GM23338 (cell line): Measurements from ENCODE around the gene ELF5.

Experiments used
- CREB1 ChIP-seq: fragments of 250-450 bp; sonication (Bioruptor Pico); IDR thresholded peaks from 2 replicates; pipeline ENCODE4 v1.5.0; 2020; ENCODE audit warnings: low read depth, mild to moderate bottlenecking, moderate library complexity
- EZH2 ChIP-seq: fragments of 200-600 bp; sonication (generic); IDR thresholded peaks from one replicate; pipeline ENCODE4 v1.8.0; 2017; ENCODE audit warnings: antibody characterized with exemption, mild to moderate bottlenecking, low read depth; ENCODE audit not compliant: unreplicated experiment
- EZH2phosphoT487 ChIP-seq: fragments of 200-600 bp; sonication (generic); IDR thresholded peaks from one replicate; pipeline ENCODE4 v1.8.1; 2018; ENCODE audit warnings: antibody characterized with exemption; ENCODE audit not compliant: unreplicated experiment
- JUNB ChIP-seq: IDR thresholded peaks from one replicate; pipeline ENCODE4 v1.6.1; 2016; ENCODE audit warnings: antibody characterized with exemption; ENCODE audit not compliant: unreplicated experiment
- NANOG ChIP-seq: IDR thresholded peaks from 2 replicates; pipeline ENCODE4 v1.6.1; 2016; ENCODE audit warnings: antibody characterized with exemption, borderline replicate concordance
- POLR2AphosphoS5 ChIP-seq: IDR thresholded peaks from 2 replicates; pipeline ENCODE4 v1.6.1; 2016; ENCODE audit warnings: antibody characterized with exemption, low read depth
- TF ChIP-seq, protein P1 (sequence below), 2 experiments: fragments of 200-600 bp in 1 of 2; sonication (generic) in 1 of 2; conservative IDR thresholded peaks; 2 replicates each; pipeline versions ENCODE4 v1.5.1 to v1.6.1; 2016 to 2017; ENCODE audit warnings: antibody characterized with exemption in 2 of 2, low read depth in 2 of 2, mild to moderate bottlenecking in 2 of 2, moderate library complexity in 1 of 2
- TF ChIP-seq, protein P2 (sequence below): IDR thresholded peaks from one replicate; pipeline ENCODE4 v1.6.1; 2018; ENCODE audit warnings: antibody characterized with exemption; ENCODE audit not compliant: unreplicated experiment
- TF ChIP-seq, protein P3 (sequence below): fragments of 250-450 bp; sonication (Bioruptor Pico); IDR thresholded peaks from 2 replicates; pipeline ENCODE4 v1.5.0; 2020; ENCODE audit warnings: mild to moderate bottlenecking, moderate library complexity
- TF ChIP-seq, protein P4 (sequence below): IDR thresholded peaks from 2 replicates; pipeline ENCODE4 v1.6.1; 2016; ENCODE audit warnings: antibody characterized with exemption

DNA sequence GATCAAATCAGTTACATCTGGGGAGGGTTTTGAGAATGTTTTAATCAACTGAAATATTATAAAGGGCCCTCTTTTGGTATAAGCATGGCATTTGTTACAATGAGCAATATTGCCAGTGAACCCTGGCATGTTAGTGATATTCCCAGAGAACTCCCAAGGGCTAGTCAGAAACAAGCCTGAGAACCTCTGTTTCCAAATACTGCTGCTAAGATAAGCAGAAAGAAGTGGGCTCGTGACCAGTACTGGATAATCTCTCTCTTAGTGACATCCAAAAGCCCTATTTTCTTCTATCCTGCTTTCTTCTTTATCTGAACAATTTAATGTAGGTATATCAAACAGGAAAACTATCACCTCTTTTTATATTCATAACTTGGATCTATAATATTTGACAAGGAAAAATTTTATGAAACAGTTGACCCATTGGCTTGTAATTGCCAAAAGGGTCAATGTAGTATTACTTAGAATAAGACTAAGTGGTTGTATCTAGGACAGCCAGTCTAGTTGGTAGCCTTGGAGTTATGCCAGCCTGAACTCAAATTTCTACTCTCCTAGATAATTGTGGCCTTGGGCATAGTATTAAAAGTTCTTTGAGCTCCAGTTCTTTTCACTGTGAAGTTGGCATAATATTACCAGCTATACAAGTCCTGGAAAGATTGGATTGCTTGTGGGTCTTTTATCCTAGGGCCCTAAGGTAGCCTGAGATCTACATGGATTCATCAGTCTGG, 59.1 kb downstream of the ELF5 start:
- TF ChIP-seq, protein P1, sequence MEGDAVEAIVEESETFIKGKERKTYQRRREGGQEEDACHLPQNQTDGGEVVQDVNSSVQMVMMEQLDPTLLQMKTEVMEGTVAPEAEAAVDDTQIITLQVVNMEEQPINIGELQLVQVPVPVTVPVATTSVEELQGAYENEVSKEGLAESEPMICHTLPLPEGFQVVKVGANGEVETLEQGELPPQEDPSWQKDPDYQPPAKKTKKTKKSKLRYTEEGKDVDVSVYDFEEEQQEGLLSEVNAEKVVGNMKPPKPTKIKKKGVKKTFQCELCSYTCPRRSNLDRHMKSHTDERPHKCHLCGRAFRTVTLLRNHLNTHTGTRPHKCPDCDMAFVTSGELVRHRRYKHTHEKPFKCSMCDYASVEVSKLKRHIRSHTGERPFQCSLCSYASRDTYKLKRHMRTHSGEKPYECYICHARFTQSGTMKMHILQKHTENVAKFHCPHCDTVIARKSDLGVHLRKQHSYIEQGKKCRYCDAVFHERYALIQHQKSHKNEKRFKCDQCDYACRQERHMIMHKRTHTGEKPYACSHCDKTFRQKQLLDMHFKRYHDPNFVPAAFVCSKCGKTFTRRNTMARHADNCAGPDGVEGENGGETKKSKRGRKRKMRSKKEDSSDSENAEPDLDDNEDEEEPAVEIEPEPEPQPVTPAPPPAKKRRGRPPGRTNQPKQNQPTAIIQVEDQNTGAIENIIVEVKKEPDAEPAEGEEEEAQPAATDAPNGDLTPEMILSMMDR (conservative IDR thresholded peaks at IDR 0.05; ENCODE audit: low read depth in 2 of 2), result no peak
- no peak for TF ChIP-seq EZH2phosphoT487
- no peak for TF ChIP-seq JUNB
- TF ChIP-seq, protein P2, sequence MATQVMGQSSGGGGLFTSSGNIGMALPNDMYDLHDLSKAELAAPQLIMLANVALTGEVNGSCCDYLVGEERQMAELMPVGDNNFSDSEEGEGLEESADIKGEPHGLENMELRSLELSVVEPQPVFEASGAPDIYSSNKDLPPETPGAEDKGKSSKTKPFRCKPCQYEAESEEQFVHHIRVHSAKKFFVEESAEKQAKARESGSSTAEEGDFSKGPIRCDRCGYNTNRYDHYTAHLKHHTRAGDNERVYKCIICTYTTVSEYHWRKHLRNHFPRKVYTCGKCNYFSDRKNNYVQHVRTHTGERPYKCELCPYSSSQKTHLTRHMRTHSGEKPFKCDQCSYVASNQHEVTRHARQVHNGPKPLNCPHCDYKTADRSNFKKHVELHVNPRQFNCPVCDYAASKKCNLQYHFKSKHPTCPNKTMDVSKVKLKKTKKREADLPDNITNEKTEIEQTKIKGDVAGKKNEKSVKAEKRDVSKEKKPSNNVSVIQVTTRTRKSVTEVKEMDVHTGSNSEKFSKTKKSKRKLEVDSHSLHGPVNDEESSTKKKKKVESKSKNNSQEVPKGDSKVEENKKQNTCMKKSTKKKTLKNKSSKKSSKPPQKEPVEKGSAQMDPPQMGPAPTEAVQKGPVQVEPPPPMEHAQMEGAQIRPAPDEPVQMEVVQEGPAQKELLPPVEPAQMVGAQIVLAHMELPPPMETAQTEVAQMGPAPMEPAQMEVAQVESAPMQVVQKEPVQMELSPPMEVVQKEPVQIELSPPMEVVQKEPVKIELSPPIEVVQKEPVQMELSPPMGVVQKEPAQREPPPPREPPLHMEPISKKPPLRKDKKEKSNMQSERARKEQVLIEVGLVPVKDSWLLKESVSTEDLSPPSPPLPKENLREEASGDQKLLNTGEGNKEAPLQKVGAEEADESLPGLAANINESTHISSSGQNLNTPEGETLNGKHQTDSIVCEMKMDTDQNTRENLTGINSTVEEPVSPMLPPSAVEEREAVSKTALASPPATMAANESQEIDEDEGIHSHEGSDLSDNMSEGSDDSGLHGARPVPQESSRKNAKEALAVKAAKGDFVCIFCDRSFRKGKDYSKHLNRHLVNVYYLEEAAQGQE, result no peak
- no peak for TF ChIP-seq EZH2
- TF ChIP-seq POLR2AphosphoS5, result no peak
- TF ChIP-seq, protein P3, sequence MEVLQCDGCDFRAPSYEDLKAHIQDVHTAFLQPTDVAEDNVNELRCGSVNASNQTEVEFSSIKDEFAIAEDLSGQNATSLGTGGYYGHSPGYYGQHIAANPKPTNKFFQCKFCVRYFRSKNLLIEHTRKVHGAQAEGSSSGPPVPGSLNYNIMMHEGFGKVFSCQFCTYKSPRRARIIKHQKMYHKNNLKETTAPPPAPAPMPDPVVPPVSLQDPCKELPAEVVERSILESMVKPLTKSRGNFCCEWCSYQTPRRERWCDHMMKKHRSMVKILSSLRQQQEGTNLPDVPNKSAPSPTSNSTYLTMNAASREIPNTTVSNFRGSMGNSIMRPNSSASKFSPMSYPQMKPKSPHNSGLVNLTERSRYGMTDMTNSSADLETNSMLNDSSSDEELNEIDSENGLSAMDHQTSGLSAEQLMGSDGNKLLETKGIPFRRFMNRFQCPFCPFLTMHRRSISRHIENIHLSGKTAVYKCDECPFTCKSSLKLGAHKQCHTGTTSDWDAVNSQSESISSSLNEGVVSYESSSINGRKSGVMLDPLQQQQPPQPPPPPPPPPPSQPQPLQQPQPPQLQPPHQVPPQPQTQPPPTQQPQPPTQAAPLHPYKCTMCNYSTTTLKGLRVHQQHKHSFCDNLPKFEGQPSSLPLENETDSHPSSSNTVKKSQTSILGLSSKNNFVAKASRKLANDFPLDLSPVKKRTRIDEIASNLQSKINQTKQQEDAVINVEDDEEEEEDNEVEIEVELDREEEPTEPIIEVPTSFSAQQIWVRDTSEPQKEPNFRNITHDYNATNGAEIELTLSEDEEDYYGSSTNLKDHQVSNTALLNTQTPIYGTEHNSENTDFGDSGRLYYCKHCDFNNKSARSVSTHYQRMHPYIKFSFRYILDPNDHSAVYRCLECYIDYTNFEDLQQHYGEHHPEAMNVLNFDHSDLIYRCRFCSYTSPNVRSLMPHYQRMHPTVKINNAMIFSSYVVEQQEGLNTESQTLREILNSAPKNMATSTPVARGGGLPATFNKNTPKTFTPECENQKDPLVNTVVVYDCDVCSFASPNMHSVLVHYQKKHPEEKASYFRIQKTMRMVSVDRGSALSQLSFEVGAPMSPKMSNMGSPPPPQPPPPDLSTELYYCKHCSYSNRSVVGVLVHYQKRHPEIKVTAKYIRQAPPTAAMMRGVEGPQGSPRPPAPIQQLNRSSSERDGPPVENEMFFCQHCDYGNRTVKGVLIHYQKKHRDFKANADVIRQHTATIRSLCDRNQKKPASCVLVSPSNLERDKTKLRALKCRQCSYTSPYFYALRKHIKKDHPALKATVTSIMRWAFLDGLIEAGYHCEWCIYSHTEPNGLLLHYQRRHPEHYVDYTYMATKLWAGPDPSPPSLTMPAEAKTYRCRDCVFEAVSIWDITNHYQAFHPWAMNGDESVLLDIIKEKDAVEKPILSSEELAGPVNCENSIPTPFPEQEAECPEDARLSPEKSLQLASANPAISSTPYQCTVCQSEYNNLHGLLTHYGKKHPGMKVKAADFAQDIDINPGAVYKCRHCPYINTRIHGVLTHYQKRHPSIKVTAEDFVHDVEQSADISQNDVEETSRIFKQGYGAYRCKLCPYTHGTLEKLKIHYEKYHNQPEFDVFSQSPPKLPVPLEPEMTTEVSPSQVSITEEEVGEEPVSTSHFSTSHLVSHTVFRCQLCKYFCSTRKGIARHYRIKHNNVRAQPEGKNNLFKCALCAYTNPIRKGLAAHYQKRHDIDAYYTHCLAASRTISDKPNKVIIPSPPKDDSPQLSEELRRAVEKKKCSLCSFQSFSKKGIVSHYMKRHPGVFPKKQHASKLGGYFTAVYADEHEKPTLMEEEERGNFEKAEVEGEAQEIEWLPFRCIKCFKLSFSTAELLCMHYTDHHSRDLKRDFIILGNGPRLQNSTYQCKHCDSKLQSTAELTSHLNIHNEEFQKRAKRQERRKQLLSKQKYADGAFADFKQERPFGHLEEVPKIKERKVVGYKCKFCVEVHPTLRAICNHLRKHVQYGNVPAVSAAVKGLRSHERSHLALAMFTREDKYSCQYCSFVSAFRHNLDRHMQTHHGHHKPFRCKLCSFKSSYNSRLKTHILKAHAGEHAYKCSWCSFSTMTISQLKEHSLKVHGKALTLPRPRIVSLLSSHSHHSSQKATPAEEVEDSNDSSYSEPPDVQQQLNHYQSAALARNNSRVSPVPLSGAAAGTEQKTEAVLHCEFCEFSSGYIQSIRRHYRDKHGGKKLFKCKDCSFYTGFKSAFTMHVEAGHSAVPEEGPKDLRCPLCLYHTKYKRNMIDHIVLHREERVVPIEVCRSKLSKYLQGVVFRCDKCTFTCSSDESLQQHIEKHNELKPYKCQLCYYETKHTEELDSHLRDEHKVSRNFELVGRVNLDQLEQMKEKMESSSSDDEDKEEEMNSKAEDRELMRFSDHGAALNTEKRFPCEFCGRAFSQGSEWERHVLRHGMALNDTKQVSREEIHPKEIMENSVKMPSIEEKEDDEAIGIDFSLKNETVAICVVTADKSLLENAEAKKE, result no peak
- no peak for TF ChIP-seq CREB1
- no peak for TF ChIP-seq NANOG
- TF ChIP-seq, protein P4, sequence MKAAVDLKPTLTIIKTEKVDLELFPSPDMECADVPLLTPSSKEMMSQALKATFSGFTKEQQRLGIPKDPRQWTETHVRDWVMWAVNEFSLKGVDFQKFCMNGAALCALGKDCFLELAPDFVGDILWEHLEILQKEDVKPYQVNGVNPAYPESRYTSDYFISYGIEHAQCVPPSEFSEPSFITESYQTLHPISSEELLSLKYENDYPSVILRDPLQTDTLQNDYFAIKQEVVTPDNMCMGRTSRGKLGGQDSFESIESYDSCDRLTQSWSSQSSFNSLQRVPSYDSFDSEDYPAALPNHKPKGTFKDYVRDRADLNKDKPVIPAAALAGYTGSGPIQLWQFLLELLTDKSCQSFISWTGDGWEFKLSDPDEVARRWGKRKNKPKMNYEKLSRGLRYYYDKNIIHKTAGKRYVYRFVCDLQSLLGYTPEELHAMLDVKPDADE, result no peak
